Dendritic cell treated with granulocyte-macrophage colony-stimulating factor and Interleukin-4, amounts not matched to agents 40 ng/mL and 50 ng/mL, for 4 days (primary cell): ENCODE data around the gene CIB1.
"Not testable (repeated sequence)": the region's sequence is repeated elsewhere in the genome, so short reads cannot be mapped to it uniquely, and the experiment has no call there.

ENCODE experiments used
- H3K27ac Mint-ChIP-seq: one replicate; pipeline ENCODE4 v1.8.0; 2022; ENCODE audit warnings: mild to moderate bottlenecking, mixed read lengths
- H3K27me3 Mint-ChIP-seq: one replicate; pipeline ENCODE4 v1.8.0; 2022; ENCODE audit warnings: mild to moderate bottlenecking, mixed read lengths
- H3K36me3 Mint-ChIP-seq: one replicate; pipeline ENCODE4 v1.8.0; 2022; ENCODE audit warnings: low read depth, mixed read lengths
- H3K4me1 Mint-ChIP-seq: one replicate; pipeline ENCODE4 v1.8.0; 2022; ENCODE audit warnings: low read depth, mixed read lengths
- H3K4me3 Mint-ChIP-seq: one replicate; pipeline ENCODE4 v1.8.0; 2022; ENCODE audit warnings: mild to moderate bottlenecking, moderate library complexity, mixed read lengths
- H3K9me3 Mint-ChIP-seq: one replicate; pipeline ENCODE4 v1.8.0; 2022; ENCODE audit warnings: mixed read lengths
- intact Hi-C: fragments of 100-400 bp; cut with micrococcal nuclease; formaldehyde crosslinking; loops from one replicate; pipeline ENCODE4 v1.15.0; 2022

CIB1 gene

DNA sequence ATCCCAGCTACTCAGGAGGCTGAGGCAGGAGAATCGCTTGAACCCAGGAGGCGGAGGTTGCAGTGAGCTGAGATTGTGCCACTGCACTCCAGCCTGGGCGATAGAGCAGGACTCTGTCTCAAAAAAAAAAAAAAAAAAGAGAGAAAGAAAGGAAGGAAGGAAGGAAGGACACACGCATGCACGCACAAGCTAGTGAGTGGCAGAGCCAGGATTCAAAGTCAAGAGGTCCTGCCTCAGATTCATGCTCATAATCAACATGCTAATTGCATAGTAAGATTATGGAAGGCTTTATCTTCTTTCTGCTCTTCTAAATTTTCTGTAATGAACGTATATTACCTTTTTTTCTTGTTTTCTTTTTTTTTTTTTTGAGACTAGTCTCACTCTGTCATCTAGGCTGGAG, 27.0 kb upstream of the CIB1 start:
- H3K27ac Mint-ChIP-seq, H3K4me3 Mint-ChIP-seq, H3K36me3 Mint-ChIP-seq, intact Hi-C loops, H3K27me3 Mint-ChIP-seq, H3K9me3 Mint-ChIP-seq: not testable (repeated sequence)
- H3K4me1 Mint-ChIP-seq, result peaks cover 19% of the 10 kb centered on the region

DNA sequence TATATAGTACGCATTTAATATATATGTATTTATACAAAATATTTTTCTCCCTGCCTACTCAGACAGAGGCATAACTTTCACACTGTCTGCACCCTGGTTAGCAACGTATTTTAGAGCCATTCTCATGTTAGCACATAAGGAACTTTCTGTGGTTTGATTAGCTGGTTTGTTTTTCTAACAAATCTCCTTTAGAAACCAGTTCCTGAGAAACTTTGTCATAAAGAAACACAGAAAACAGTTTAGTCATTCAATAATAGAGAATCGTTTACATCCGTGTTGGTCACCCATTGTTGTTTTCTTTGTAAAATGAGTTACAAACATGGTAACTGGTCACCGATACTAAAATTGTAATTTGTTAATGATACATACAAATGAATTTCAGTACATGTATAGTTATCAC, 25.8 kb upstream of the CIB1 start:
- Mint-ChIP-seq H3K4me1 (peaks cover 12% of the 10 kb centered on the region), H3K4me3 (no peak overlapping the region), H3K27me3 (peaks cover 6% of the 10 kb centered on the region), H3K9me3 (no peaks in the 10 kb centered on the region), H3K27ac (no peak overlapping the region), H3K36me3 (no peaks in the 10 kb centered on the region)
- intact Hi-C loops, result no loop called here

DNA sequence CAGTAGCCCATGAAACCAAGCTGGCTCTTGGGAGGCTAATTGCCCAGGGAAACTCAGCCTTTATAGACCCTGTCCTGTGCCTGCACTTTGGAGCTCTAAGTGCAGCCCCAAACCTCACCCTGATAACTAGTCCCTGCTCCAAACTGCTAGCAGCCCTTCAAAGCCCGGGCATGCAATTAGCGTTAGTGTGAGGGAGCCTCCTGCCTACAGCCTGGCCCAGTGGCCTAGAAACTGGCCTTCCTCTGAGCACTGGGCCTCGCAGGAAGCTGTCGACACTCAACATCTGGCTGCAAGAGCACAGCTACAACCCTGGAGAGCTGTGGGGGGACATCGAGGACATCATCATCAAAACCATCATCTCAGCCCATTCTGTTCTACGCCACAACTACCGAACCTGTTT, 24.0 kb upstream of the CIB1 start:
- Mint-ChIP-seq H3K36me3 (no peaks in the 10 kb centered on the region), H3K27ac (no peak overlapping the region)

DNA sequence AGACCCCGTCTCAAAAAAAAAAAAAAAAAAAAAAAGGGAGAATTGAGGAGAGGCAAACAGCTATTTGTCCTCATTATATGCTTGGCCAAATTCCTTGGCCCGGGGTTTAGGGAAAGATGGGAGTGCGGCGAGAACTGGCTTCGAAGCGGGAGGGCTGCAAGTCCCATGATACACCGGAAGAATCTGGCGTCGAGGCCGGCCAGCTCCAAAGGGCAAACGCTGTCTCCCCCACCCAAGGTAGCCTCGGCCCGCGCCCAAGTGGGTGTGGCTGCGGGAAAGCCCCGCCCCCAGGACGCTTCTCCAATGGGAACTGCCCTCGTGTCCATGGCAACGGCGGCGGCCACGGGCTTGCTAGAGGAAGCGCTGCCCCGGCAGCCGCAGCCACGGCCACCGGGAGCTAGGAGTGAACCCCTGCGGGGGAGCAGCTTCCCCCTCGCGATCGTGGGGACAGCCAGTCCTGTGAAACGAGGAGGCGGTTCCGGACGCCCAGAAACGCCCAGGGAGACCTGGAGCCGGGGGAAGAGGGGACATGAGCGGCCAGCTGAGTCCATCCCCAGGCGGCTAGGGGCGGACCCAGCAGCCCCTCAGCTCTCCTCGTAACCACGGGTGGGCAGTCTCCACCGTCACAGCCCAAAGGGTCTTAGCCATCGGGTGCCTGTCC, 15.6 kb upstream of the CIB1 start, which contains the start of gene TTLL13:
TTLL13 (plus strand) TSS at position 354 of the 661 bp plus-strand sequence. CDS start 1,075 bp downstream, outside the sequence.
- Mint-ChIP-seq H3K4me1 (peaks cover 20% of the 10 kb centered on the region), H3K27me3 (peaks cover 12% of the 10 kb centered on the region), H3K27ac (peak within 1 kb of the TSS; percentile 47), H3K36me3 (no peaks in the 10 kb centered on the region), H3K4me3 (peak within 1 kb of the TSS; percentile 77), H3K9me3 (no peaks in the 10 kb centered on the region)
- intact Hi-C loops, result loop anchor here (1.0 to 2.0 kb wide), 2 partner anchors 15 kb away; partner anchors contain the start of genes GDPGP1 and NGRN

More for the DNA sequence above, 24.0 kb upstream of the CIB1 start:
- Mint-ChIP-seq H3K4me1 (peaks cover 7% of the 10 kb centered on the region), H3K4me3 (no peak overlapping the region), H3K9me3 (no peaks in the 10 kb centered on the region), H3K27me3 (peaks cover 6% of the 10 kb centered on the region)
- intact Hi-C loops, result no loop called here

DNA sequence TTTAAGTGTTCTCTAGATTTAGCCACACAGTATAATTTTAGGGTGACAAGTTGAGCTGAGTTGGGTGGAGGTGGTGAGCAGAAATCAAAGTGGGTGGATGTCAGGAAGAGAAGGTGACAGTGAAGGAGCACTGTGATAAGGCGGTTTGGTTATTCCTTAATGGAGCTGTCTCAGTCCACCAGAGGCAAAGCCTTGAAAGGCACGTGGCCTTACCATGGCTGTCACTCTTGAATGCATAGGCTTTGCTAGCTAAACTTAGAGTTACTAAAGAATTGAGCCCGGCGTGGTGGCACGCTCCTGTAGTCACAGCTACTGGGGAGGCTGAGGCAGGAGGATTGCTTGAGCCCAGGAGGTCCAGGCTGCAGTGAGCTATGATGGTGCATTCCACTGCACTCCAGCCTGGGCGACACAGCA, 15.1 kb upstream of the CIB1 start:
- Mint-ChIP-seq H3K9me3 (no peaks in the 10 kb centered on the region), H3K36me3 (no peaks in the 10 kb centered on the region), H3K4me3 (peak overlapping the region; percentile 77), H3K27ac (no peak overlapping the region), H3K4me1 (peaks cover 25% of the 10 kb centered on the region), H3K27me3 (peaks cover 12% of the 10 kb centered on the region)
- intact Hi-C loops, result loop anchor here (1.0 to 2.0 kb wide), 2 partner anchors 14 to 16 kb away; partner anchors contain the start of genes GDPGP1 and NGRN

DNA sequence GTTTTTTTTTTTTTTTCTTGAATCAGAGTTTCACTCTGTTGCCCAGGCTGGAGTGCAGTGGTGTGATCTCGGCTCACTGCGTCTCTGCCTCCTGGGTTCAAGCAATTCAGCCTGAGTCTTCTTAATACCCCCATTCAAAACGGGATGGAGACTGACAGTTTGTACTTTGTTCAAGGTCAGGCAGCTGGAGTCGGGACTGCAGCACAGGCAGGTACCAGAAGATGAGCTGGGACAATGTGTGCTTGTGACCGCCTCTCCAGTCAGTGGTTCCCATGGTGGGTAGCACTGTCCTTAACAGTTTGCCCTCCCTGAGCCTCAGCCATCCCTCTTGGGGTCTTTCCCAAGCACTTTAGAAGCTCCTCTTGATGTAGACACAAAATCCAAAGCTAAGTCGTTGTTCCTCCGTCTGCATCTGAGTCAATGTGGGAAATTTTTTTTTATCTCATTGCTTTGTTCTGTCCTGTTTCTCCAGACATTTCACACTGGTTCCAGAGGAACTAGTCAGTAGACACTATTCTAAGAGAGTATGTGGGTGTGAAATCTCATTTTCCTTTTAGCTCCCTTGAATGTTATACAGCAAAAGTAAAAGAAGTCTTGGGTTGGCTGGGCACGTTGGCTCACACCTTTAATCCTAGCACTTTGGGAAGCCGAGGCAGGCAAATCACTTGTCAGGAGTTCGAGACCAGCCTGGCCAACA, 10.3 kb upstream of the CIB1 start:
- Mint-ChIP-seq H3K4me3 (no peak overlapping the region), H3K27me3 (no peaks in the 10 kb centered on the region), H3K36me3 (peaks cover 22% of the 10 kb centered on the region), H3K27ac (no peak overlapping the region), H3K4me1 (peaks cover 12% of the 10 kb centered on the region), H3K9me3 (no peaks in the 10 kb centered on the region)
- intact Hi-C loops, result no loop called here

DNA sequence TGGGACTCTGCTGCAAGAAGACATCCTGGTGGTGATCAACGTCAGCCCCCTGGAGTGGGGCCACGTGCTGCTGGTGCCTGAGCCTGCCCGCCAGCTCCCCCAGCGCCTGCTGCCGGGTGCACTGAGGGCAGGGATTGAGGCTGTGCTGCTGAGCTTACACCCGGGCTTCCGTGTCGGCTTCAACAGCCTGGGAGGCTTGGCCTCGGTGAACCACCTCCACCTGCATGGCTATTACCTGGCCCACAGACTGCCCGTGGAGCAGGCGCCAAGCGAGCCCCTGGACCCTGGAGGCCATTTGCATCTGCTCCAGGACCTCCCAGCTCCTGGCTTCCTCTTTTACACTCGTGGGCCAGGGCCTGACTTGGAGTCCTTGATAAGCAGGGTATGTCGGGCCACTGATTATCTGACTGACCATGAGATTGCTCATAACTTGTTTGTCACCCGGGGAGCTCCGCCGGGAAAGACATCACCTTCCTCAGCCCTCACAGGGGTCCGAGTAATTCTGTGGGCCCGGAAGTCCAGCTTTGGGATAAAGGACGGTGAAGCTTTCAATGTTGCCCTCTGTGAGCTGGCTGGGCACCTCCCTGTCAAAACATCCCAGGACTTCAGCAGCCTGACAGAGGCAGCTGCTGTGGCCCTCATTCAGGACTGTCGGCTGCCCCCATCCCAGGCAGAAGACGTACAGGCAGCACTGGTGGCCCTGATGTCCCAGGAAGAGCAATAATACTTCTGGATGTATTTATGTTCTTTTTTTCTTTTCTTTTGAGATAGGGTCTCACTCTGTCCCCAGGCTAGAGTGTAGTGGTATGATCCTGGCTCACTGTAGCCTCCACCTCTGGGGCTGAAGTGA, 7.8 kb upstream of the CIB1 start:
- no peak overlapping the region for H3K4me3 Mint-ChIP-seq
- peaks cover 6% of the 10 kb centered on the region for H3K4me1 Mint-ChIP-seq
- no peaks in the 10 kb centered on the region for H3K27me3 Mint-ChIP-seq
- H3K9me3 Mint-ChIP-seq, result no peaks in the 10 kb centered on the region
- H3K27ac Mint-ChIP-seq, result no peak overlapping the region
- peaks cover 47% of the 10 kb centered on the region for H3K36me3 Mint-ChIP-seq
- intact Hi-C loops, result no loop called here

DNA sequence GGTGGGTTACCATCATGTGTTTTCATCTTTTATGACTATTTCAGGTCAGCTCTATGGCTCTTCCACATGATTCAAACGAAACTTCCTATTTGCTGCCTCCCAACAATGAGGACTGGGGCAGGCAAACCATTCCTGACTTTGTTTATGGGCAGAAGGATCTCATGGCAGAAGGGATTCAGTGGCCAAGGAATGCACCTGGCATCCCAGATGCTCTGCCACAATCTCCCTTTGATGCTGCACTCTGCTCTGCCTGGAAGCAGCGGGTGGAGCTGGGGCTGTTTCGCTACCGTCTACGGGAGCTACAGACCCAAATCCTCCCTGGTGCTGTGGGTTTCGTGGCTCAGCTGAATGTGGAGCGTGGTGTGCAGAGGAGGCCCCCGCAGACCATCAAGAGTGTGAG, 7.1 kb upstream of the CIB1 start:
- intact Hi-C loops, result no loop called here
- no peak overlapping the region for H3K4me3 Mint-ChIP-seq
- peaks cover 6% of the 10 kb centered on the region for H3K4me1 Mint-ChIP-seq
- H3K9me3 Mint-ChIP-seq, result no peaks in the 10 kb centered on the region
- H3K27me3 Mint-ChIP-seq, result no peaks in the 10 kb centered on the region
- peaks cover 53% of the 10 kb centered on the region for H3K36me3 Mint-ChIP-seq
- no peak overlapping the region for H3K27ac Mint-ChIP-seq

DNA sequence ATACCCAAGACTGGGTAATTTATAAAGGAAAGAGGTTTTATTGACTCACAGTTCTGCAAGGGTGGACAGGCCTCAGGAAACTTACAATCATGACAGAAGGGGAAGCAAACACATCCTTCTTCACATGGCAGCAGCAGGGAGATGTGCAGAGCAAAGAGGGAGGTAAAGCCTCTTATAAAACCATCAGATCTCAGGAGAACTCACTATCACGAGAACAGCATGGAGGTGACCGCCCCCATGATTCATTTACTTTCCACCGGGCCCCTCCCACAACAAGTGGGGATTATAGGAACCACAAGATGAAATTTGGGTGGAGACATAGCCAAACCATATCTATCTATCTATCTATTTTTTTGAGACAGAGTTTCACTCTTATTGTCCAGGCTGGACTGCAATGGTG, 5.6 kb upstream of the CIB1 start:
- intact Hi-C loops, result no loop called here
- Mint-ChIP-seq H3K27ac (no peak overlapping the region), H3K4me3 (no peak overlapping the region), H3K4me1 (peaks cover 14% of the 10 kb centered on the region), H3K36me3 (peaks cover 53% of the 10 kb centered on the region), H3K27me3 (no peaks in the 10 kb centered on the region), H3K9me3 (no peaks in the 10 kb centered on the region)

DNA sequence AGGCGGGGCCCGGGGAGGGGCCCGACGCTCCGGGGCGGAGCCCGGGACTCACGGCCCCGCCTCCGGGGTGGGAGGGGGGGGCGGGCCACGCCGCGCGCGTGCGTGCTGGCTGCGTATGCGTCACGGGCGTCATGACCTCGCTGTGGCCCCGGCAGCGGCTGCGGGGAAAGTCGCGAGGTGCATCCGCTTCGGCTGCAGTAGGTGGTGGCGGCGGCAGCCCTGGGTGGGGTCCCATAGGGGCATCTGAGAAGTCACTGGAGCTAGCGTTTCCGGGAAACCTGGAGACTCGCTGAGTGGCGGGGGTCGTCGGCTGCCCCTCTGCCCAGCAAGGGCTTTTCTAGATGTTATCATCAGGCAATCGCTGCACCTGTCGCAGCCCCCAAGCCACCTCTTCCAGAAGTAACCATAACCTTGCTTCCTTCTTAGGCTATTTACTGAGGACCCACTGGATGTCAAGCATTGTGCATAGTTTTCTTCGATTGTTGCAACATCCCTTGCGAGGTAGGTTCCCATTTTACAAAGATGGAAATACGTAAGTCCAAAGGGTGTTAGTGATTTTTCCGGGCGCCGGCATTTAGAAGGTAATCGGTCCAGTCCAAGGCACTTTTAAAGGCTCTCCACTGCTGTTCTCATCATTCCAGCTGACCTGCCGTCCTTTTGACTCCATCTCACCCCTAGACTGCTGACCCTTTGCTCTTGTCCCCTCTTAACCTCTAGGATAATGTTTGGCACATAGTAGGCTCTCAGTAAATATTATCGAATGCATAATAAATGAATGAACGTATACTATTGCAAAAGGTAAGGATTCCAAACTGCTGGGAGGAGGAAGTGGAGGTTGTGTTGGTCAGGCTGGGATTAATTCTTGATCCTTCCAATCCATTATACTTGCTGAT, 601 bp upstream of the CIB1 start, which contains the start of gene GDPGP1:
GDPGP1 (plus strand) TSS at position 114 of the 893 bp plus-strand sequence. CDS start 6,700 bp downstream, outside the sequence.
- intact Hi-C loops, result loop anchor here (1.0 to 2.0 kb wide), 2 partner anchors 15 to 30 kb away; partner anchors contain the start of genes NGRN and TTLL13
- Mint-ChIP-seq H3K36me3 (peaks cover 65% of the 10 kb centered on the region), H3K4me3 (peak within 1 kb of the TSS; percentile 79), H3K9me3 (no peaks in the 10 kb centered on the region), H3K4me1 (peaks cover 49% of the 10 kb centered on the region), H3K27ac (peak within 1 kb of the TSS; percentile 83), H3K27me3 (no peaks in the 10 kb centered on the region)

DNA sequence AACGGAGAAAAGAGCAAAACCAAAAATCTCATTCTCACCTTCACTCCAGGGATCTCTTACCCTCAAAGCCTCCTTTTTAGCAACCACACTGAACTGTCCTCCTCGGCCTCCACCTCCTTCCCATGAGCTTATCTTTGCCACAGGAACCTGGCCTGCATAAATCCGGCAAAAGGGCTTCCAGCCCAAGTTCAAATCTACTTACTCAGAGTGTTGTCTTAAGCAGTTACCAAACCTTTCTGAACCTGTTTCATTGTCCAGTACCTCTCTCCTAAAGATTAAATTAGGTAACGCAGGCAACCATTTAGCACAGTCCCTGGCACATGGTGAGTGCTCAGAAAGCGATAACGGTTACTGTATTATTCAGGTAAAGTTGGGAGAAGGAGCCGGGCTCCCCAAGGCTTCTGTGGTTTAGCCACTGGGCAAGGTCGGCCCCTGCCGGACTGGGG, 777 bp downstream of the CIB1 start:
- no peaks in the 10 kb centered on the region for H3K9me3 Mint-ChIP-seq
- peaks cover 65% of the 10 kb centered on the region for H3K36me3 Mint-ChIP-seq
- no peaks in the 10 kb centered on the region for H3K27me3 Mint-ChIP-seq
- peak overlapping the region; percentile 79 for H3K4me3 Mint-ChIP-seq
- H3K27ac Mint-ChIP-seq, result peak overlapping the region; percentile 83
- peaks cover 53% of the 10 kb centered on the region for H3K4me1 Mint-ChIP-seq
- intact Hi-C loops, result no loop called here

DNA sequence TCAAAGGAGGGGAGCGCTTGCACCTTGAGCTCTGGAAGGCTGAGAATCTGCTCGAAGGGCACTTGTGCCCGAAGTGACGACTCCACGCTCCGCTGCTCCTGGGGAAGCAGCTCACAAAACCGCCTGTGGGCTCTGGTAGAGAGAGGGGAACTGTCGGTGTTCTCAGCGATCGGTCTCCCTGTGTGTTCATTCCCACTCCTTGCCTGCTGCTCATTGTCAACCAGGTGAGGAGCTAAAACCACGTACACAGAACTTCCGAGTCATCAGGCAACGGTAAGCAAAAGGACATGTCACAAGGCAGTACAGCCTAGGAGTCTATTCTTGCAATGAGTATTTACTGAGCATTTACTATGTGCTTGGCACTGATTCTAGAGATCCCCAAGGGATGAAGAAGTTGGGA, 1.5 kb downstream of the CIB1 start:
- Mint-ChIP-seq H3K4me3 (peak overlapping the region; percentile 79), H3K27ac (peak overlapping the region; percentile 83), H3K4me1 (peaks cover 53% of the 10 kb centered on the region), H3K27me3 (no peaks in the 10 kb centered on the region), H3K36me3 (peaks cover 65% of the 10 kb centered on the region), H3K9me3 (no peaks in the 10 kb centered on the region)
- intact Hi-C loops, result no loop called here
